ENCODE data around the gene POC1B. TPM values are rescaled to one million over a fixed set of nuclear protein-coding genes. Genes with fewer than 3 reads are reported as not detected.

The POC1B gene
- total RNA-seq, 1 experiment from 2014 or later, result 30.8 TPM

GRCh38 chr12:89475203-89475990 is 50.5 kb downstream of the POC1B start:
- H3K27ac ChIP-seq (ENCODE audit: low read depth, low read length, poor library complexity, severe bottlenecking), result no peak overlapping the region
- no peaks in the 10 kb centered on the region for H3K9me3 ChIP-seq (ENCODE audit: low read depth, low read length, poor library complexity, severe bottlenecking)
- ChIA-PET CTCF (no interaction called here), POLR2A (ENCODE audit: low non-redundant PET) (interaction anchor here (0.6 kb wide), 1 partner anchor 42 kb away, joined by 7 read pairs; no protein-coding TSS in a partner anchor)
- no TSS peak for BruUV-seq (replicated peaks)
- no peak overlapping the region for H3K4me3 ChIP-seq (ENCODE audit: low read depth, low read length, poor library complexity, severe bottlenecking)
- no peak for DNase-seq (ENCODE audit: low spot score)
- H3K27me3 ChIP-seq (replicated peaks; ENCODE audit: insufficient read depth, low read depth, low read length, poor library complexity), result no peaks in the 10 kb centered on the region
- H3K4me1 ChIP-seq (ENCODE audit: insufficient read depth, low read length, poor library complexity, severe bottlenecking), result peaks cover 15% of the 10 kb centered on the region
- intact Hi-C loops (cut with micrococcal nuclease; ENCODE audit: unreplicated experiment), result no loop called here
- H3K36me3 ChIP-seq (ENCODE audit: insufficient read depth, low read length, poor library complexity, severe bottlenecking), result no peaks in the 10 kb centered on the region
- no peak for TF ChIP-seq CTCF (conservative IDR thresholded peaks at IDR 0.05; ENCODE audit: low read depth, low read length)
- TF ChIP-seq EZH2 (IDR thresholded peaks at IDR 0.05; ENCODE audit: borderline replicate concordance, low read depth, low read length, poor library complexity, severe bottlenecking), result no peak

DNA sequence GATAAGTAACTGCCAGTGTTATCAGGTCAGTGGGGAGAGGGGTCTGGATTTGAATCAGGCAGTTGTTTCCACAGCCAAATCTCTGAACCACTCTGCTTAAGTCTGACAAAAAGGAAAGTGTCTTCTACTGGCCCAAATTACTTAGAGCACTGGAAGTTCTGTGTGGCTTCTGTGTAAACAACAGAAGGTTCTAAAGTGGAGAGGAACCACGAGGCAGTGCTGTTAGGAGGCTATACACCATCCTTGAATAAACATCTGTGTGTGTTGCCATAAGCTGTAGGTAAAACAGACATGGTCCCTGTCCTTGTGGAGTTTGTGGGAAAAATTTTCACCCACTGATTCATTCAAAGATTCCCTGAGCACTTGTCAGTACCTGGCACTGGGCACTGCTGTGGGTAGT is 51.2 kb downstream of the POC1B start:
- POLR2A ChIA-PET (ENCODE audit: low non-redundant PET), result interaction anchor here (0.6 kb wide), 1 partner anchor 43 kb away, joined by 7 read pairs; no protein-coding TSS in a partner anchor
- intact Hi-C loops (cut with micrococcal nuclease; ENCODE audit: unreplicated experiment), result no loop called here
- H3K4me1 ChIP-seq (ENCODE audit: insufficient read depth, low read length, poor library complexity, severe bottlenecking), result peaks cover 15% of the 10 kb centered on the region

DNA sequence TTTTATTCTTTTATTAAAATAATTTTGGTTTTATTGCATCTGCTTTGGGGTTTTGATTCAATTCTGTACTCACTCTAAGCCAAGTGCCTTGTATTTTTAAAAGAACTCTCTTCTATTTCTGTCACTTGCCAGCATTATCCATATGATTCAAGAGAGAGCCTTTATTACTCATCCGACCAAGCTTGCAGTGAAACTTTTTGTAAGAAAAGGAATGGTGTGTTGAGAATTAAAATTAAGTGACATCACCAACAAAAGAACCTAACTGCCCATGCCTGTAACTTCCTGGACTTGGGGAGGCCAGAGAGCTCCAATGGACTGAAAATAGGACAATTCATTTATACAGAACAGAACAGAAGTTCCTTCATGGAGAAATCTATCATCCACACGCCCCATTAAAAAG is 53.3 kb downstream of the POC1B start:
- no peaks in the 10 kb centered on the region for H3K36me3 ChIP-seq (ENCODE audit: insufficient read depth, low read length, poor library complexity, severe bottlenecking)
- peak; percentile 36 for DNase-seq (ENCODE audit: low spot score)
- intact Hi-C loops (cut with micrococcal nuclease; ENCODE audit: unreplicated experiment), result no loop called here
- peak overlapping the region; percentile 12 for H3K27ac ChIP-seq (ENCODE audit: low read depth, low read length, poor library complexity, severe bottlenecking)
- CTCF ChIA-PET, result no interaction called here
- BruUV-seq (replicated peaks), result no TSS peak
- no peaks in the 10 kb centered on the region for H3K9me3 ChIP-seq (ENCODE audit: low read depth, low read length, poor library complexity, severe bottlenecking)
- H3K27me3 ChIP-seq (replicated peaks; ENCODE audit: insufficient read depth, low read depth, low read length, poor library complexity), result no peaks in the 10 kb centered on the region
- H3K4me1 ChIP-seq (ENCODE audit: insufficient read depth, low read length, poor library complexity, severe bottlenecking), result peaks cover 19% of the 10 kb centered on the region
- POLR2A ChIA-PET (ENCODE audit: low non-redundant PET), result no interaction called here
- no peak overlapping the region for H3K4me3 ChIP-seq (ENCODE audit: low read depth, low read length, poor library complexity, severe bottlenecking)
- TF ChIP-seq CTCF (conservative IDR thresholded peaks at IDR 0.05; ENCODE audit: low read depth, low read length) (no peak), EZH2 (IDR thresholded peaks at IDR 0.05; ENCODE audit: borderline replicate concordance, low read depth, low read length, poor library complexity, severe bottlenecking) (no peak)

More for the DNA sequence above, 51.2 kb downstream of the POC1B start:
- no peaks in the 10 kb centered on the region for H3K36me3 ChIP-seq (ENCODE audit: insufficient read depth, low read length, poor library complexity, severe bottlenecking)
- no peak for DNase-seq (ENCODE audit: low spot score)
- no peaks in the 10 kb centered on the region for H3K9me3 ChIP-seq (ENCODE audit: low read depth, low read length, poor library complexity, severe bottlenecking)
- no TSS peak for BruUV-seq (replicated peaks)
- TF ChIP-seq CTCF (conservative IDR thresholded peaks at IDR 0.05; ENCODE audit: low read depth, low read length) (no peak), EZH2 (IDR thresholded peaks at IDR 0.05; ENCODE audit: borderline replicate concordance, low read depth, low read length, poor library complexity, severe bottlenecking) (no peak)
- CTCF ChIA-PET, result no interaction called here
- no peak overlapping the region for H3K4me3 ChIP-seq (ENCODE audit: low read depth, low read length, poor library complexity, severe bottlenecking)
- H3K27ac ChIP-seq (ENCODE audit: low read depth, low read length, poor library complexity, severe bottlenecking), result no peak overlapping the region
- H3K27me3 ChIP-seq (replicated peaks; ENCODE audit: insufficient read depth, low read depth, low read length, poor library complexity), result no peaks in the 10 kb centered on the region

Data from A673 (cell line).